GM12875 (cell line): ENCODE data around the gene FBXL19.
"Not testable (repeated sequence)": the region's sequence is repeated elsewhere in the genome, so short reads cannot be mapped to it uniquely, and the experiment has no call there.

Source experiments
- H3K4me3 ChIP-seq: one replicate; pipeline ENCODE4 v1.5.1; 2011; ENCODE audit warnings: low read depth, low read length, control low read depth
- TF ChIP-seq, protein P1 (sequence below): IDR thresholded peaks from 2 replicates; pipeline ENCODE4 v1.5.1; 2011; ENCODE audit warnings: low read depth, mild to moderate bottlenecking, control low read depth, inconsistent platforms, low read length, moderate library complexity, borderline replicate concordance; ENCODE audit not compliant: insufficient read depth

FBXL19 gene

DNA sequence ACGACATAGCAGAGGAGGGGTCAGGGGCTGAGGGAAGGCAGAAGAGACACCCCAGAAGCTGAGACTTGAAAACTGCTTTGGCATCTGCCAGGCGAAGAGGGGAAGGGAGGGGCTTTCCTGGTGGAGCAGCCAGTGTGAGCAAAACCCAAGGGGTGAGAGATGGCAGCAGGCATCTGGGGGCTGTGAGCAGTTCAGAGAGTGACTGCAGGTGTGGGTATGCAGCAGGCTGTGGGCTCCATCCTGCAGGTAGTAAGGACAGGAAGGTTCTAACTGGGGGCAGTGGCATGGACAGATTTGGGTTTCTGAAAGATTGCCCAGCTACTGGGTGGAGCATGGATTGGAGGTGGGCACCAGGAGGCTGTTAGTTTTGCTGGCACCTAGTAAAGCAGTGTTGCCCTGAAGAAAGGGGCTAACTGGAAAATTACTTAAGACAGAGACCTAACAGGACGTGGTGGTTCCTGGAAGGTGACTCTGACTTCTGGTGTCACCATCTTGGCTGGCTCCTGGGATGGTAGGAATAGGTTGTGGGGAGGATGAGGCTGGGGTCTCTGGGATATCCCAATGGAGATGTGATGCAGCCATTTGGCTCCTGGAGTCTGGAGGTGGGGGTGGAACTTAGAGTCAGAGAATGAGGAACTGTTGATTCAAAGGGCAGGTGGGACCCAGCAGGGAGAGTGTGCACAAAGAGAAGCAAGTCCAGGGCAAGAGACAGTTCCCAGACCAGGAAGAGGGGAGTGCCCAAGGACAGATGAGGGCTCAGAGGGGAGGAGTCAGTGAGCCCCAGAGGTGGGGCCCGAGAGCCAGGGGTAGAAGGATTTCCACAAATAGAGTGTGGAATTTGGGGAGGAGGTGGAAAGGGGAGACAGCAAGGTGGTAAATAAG lies 40.7 kb upstream of the FBXL19 start:
- H3K4me3 ChIP-seq: no peak overlapping the region
- TF ChIP-seq, protein P1, sequence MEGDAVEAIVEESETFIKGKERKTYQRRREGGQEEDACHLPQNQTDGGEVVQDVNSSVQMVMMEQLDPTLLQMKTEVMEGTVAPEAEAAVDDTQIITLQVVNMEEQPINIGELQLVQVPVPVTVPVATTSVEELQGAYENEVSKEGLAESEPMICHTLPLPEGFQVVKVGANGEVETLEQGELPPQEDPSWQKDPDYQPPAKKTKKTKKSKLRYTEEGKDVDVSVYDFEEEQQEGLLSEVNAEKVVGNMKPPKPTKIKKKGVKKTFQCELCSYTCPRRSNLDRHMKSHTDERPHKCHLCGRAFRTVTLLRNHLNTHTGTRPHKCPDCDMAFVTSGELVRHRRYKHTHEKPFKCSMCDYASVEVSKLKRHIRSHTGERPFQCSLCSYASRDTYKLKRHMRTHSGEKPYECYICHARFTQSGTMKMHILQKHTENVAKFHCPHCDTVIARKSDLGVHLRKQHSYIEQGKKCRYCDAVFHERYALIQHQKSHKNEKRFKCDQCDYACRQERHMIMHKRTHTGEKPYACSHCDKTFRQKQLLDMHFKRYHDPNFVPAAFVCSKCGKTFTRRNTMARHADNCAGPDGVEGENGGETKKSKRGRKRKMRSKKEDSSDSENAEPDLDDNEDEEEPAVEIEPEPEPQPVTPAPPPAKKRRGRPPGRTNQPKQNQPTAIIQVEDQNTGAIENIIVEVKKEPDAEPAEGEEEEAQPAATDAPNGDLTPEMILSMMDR: no peak

DNA sequence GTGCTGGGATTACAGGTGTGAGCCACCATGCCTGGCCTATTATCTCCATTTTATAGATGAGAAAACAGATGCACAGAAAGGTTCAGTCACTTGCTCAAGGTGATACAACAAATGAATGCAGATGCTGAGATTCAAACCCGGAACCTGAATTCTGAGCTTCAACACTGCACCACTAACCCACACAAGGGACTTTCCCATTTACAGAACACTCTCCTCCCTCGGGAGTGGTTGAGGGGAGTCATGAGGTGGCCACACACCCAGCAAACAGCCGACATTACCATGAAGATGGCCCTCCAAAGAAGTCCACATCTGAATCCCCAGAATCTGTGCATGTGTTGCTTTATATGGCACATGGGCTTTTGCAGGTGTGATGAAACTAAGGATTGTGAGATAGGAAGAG lies 38.6 kb upstream of the FBXL19 start:
- no peak overlapping the region for H3K4me3 ChIP-seq
- TF ChIP-seq, protein P1: no peak

DNA sequence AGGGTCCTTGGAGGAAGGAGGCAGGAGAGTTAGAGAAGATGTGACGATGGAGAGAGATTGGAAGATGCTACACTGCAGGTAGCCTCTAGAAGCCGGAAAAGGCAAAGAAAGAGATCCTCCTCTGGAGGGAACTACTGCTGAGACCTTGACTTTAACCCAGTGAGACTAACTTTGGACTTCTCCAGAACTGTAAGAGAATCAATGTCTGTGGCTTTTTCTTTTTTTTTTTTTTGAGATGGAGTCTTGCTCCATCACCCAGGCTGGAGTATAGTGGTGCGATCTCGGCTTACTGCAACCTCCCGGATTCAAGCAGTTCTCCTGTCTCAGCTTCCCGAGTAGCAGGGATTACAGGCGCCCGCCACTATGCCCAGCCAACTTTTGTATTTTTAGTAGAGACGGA lies 38.2 kb upstream of the FBXL19 start:
- H3K4me3 ChIP-seq: no peak overlapping the region
- TF ChIP-seq, protein P1: no peak

DNA sequence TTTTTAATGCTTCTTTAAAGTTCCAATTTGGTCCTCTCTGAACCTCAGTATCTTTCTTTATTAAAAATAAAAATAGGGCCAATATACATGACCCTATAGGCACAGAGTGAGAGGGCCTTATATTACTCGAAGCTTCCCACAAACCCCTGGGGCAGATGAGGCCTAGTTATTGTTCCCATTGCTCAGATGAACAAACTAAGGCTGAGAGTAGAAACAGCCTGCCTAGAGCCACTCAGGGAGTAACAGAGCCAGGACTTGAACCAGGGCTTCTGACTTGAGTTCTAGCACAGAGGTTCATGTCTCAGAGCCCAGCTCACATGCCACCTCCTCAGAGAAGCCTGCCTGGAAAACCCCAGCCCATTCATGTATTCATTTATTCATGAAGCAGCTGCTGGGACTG lies 37.2 kb upstream of the FBXL19 start:
- no peak overlapping the region for H3K4me3 ChIP-seq
- TF ChIP-seq, protein P1: no peak

DNA sequence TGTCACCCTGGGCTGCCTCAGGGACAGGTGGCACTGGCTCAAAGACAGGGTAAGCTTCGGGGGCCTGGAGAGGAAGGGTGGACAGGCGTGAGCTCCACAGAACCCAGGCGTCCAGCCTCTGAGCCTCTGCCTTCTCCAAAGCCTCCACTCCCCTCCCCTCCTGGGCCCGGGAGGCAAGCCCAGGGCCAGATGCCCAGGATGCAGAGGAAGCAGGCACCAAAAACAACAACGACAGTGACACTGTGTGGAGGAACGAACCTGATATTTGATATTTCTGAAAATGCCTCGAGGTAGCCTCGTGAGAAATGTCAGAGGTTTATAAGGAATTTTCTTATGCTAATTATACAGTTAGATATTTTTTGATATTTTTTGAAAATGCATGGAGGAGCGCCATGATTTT lies 35.4 kb upstream of the FBXL19 start:
- TF ChIP-seq, protein P1: no peak
- no peak overlapping the region for H3K4me3 ChIP-seq

DNA sequence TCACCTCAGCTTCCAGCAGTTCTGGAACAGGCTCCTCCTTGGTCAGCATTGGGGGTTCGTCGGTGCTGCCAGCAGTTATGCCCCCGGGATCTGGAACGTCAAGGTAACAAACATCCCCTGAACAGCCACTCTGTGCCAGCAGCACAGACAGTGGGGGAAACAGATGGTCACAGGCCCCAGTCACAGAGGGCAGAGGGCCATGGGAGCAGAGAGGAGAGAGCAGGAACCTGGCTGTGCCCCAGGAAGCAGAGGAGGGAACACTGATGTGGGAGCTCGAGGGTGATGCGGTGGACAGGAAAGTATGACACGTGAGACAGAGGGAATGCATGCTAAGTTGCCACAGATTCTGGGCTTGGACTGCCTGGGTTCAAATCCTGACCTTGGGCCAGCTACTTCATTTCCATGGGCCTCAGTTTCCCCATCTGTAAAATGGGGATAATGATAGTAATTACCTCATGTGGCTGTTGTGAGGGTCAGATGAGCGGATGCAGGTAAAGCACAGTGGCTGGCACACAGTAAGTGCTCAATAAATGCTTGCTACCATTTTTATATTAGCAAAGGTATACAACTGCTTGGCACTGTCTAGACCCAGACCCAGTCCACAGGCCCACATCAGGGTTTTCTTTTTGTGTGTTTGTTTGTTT lies 34.4 kb upstream of the FBXL19 start:
- no peak overlapping the region for H3K4me3 ChIP-seq
- TF ChIP-seq, protein P1: no peak

DNA sequence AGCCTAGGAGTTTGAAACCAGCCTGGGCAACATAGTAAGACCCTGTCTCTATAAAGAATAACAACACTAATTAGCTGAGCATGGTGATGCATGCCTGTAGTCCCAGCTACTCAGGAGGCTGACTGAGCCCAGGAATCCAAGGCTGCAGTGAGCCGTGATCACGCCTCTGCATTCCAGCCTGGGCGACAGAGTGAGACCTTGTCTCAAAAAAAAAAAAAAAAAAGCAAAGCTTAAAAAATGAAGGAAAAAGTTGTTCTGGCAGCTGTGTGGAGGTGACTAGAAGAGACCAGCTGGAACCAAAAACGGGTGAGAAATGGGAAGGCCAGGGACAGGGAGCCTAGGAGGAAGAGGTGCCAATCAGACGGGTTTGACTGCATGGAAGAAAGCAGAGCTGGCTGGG lies 33.7 kb upstream of the FBXL19 start:
- no peak overlapping the region for H3K4me3 ChIP-seq
- TF ChIP-seq, protein P1: no peak

DNA sequence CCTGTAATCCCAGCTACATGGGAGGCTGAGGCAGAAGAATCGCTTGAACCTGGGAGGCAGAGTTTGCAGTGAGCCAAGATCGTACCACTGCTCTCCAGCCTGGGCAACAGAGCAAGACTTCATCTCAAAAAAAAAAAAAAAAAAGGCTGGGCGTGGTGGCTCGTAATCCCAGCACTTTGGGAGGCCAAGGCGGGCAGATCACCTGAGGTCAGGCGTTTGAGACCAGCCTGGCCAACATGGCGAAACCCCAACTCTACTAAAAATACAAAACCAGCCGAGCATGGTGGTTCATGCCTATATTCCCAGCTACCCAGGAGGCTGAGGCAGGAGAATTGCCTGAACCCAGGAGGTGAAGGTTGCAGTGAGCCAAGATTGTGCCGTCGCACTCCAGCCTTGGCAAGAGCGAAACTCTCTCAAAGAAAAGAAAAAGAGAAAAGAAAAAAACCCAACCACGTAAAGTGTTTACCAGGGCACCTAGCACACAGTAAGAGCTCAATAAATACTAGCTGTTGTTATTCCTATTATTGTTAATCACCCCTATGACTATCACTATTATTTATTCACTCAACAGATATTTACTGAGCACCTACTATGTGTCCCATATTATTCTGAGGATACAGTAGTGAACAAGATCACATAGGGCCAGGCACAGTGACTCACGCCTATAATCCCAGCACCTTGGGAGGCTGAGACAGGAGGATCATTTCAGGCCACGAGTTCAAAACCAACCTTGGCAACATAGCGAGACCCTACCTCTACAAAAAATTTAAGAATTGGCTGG lies 32.1 kb upstream of the FBXL19 start:
- H3K4me3 ChIP-seq: not testable (repeated sequence)
